Panc1 (cell line): ENCODE measurements around the gene SLC10A3. TPM values are rescaled to one million over a fixed set of nuclear protein-coding genes. Genes with fewer than 3 reads are reported as not detected.

Experiments used
- ATAC-seq: fragments of 200-7000 bp; cut with Tn5 transposase; 2 replicates; pipeline ENCODE4 v1.9.1; 2020; ENCODE audit warnings: mild to moderate bottlenecking, moderate library complexity
- BruUV-seq: library from RNA; stranded (reverse); fragments of 400-500 nt; replicated peaks from 2 replicates; lab custom pipeline; 2021; lab: Mats Ljungman, UMichigan
- CTCF ChIA-PET: fragments of 300-600 bp; sonication (Branson Sonifier 250); formaldehyde crosslinking; loops from one replicate; lab custom pipeline; 2022; ENCODE audit warnings: antibody characterized with exemption; lab: Charles Lee
- POLR2A ChIA-PET: fragments of 300-600 bp; sonication (Branson Sonifier 250); formaldehyde crosslinking; loops from one replicate; lab custom pipeline; 2022; ENCODE audit warnings: antibody characterized with exemption; lab: Charles Lee
- DNase-seq: peaks from one replicate; pipeline ENCODE4 v3.0.0-alpha.2; 2010; ENCODE audit warnings: low read depth, low spot score
- H3K27ac ChIP-seq: 2 replicates; pipeline ENCODE4 v1.5.1; 2011; ENCODE audit warnings: mild to moderate bottlenecking, low read length, inconsistent platforms
- H3K27me3 ChIP-seq: fragments of 200-500 bp; sonication (Bioruptor generic); 2 replicates; pipeline ENCODE4 v1.6.0; 2014; ENCODE audit warnings: low read length, inconsistent platforms; ENCODE audit not compliant: control insufficient read depth, insufficient read depth
- H3K36me3 ChIP-seq: fragments of 200-500 bp; sonication (Bioruptor generic); 2 replicates; pipeline ENCODE4 v1.5.1; 2014; ENCODE audit warnings: inconsistent platforms, mild to moderate bottlenecking, low read length, moderate library complexity; ENCODE audit not compliant: control insufficient read depth, insufficient read depth
- H3K4me1 ChIP-seq: 2 replicates; pipeline ENCODE4 v1.5.1; 2011; ENCODE audit warnings: inconsistent platforms, mild to moderate bottlenecking, low read length, moderate library complexity; ENCODE audit not compliant: control insufficient read depth, insufficient read depth
- H3K4me3 ChIP-seq, 2 experiments: 2 replicates each; pipeline ENCODE4 v1.5.1; 2011 to 2012; ENCODE audit warnings: low read depth in 2 of 2, low read length in 2 of 2, mild to moderate bottlenecking in 2 of 2, inconsistent platforms in 1 of 2, moderate library complexity in 1 of 2
- H3K9me3 ChIP-seq: fragments of 200-500 bp; sonication (Bioruptor generic); 2 replicates; pipeline ENCODE4 v1.5.1; 2014; ENCODE audit warnings: low read depth, mild to moderate bottlenecking, inconsistent platforms, low read length, moderate library complexity; ENCODE audit not compliant: control insufficient read depth, insufficient read depth
- CTCF ChIP-seq: fragments of 450-650 bp; IDR thresholded peaks from 2 replicates; pipeline ENCODE4 v1.5.1; 2017; ENCODE audit warnings: mild to moderate bottlenecking
- POLR2AphosphoS5 ChIP-seq: IDR thresholded peaks from 2 replicates; pipeline ENCODE4 v1.6.1; 2012; ENCODE audit warnings: mild to moderate bottlenecking, low read depth, low read length, moderate library complexity
- REST ChIP-seq, 2 experiments: IDR thresholded peaks; 2 replicates each; pipeline ENCODE4 v1.6.1; 2011 to 2012; ENCODE audit warnings: low read depth in 2 of 2, control low read depth in 1 of 2, low read length in 1 of 2, mild to moderate bottlenecking in 1 of 2, moderate library complexity in 1 of 2; ENCODE audit not compliant: insufficient read depth in 1 of 2
- SIN3A ChIP-seq: IDR thresholded peaks from 2 replicates; pipeline ENCODE4 v1.6.1; 2012; ENCODE audit warnings: low read depth, mild to moderate bottlenecking, low read length, moderate library complexity, borderline replicate concordance; ENCODE audit not compliant: insufficient read depth
- TCF7L2 ChIP-seq: IDR thresholded peaks from 2 replicates; pipeline ENCODE4 v1.6.1; 2011; ENCODE audit warnings: mild to moderate bottlenecking, low read depth, low read length, inconsistent platforms
- in situ Hi-C: cut with HindIII; loops from 2 replicates; pipeline ENCODE4 v1.10.0; 2016; ENCODE audit warnings: low sequenced_read_pairs, low pct_unique_long_range_greater_than_20kb
- intact Hi-C: fragments of 100-400 bp; cut with micrococcal nuclease; formaldehyde crosslinking; loops from one replicate; pipeline ENCODE4 v1.10.0; 2022; ENCODE audit not compliant: unreplicated experiment
- total RNA-seq: library from RNA; stranded (reverse); gene quantifications from one replicate; pipeline ENCODE4 v1.2.1, GENCODE V29; 2021; ENCODE audit not compliant: unreplicated experiment

The SLC10A3 gene
- total RNA-seq, 1 experiment from 2014 or later, result 64.1 TPM

GRCh38 chrX:154515966-154516655, 25.7 kb upstream of the SLC10A3 start, which contains the start of gene FAM3A:
Gene FAM3A, minus strand, starts transcription at chrX:154516232. Its CDS starts 460 bp downstream, at chrX:154515772.
- H3K36me3 ChIP-seq, result no peaks in the 10 kb centered on the region
- POLR2A ChIA-PET, result interaction anchor here (0.6 kb wide), 2 partner anchors 18 to 260 kb away, joined by 3 read pairs; no protein-coding TSS in a partner anchor

GRCh38 chrX:154515090-154515965, 24.9 kb upstream of the SLC10A3 start:
- POLR2A ChIA-PET, result interaction anchor here (0.7 kb wide), 1 partner anchor 84 kb away, joined by 3 read pairs; no protein-coding TSS in a partner anchor
- Histone ChIP-seq H3K27ac (peak overlapping the region; percentile 89), H3K36me3 (no peaks in the 10 kb centered on the region), H3K9me3 (no peaks in the 10 kb centered on the region), H3K4me3 (peak overlapping the region; percentile 72 to 86), H3K27me3 (no peaks in the 10 kb centered on the region), H3K4me1 (peaks cover 12% of the 10 kb centered on the region)
- intact Hi-C loops (no loop called here), in situ Hi-C loops (no loop called here)
- no TSS peak for BruUV-seq
- CTCF ChIA-PET, result no interaction called here
- ATAC-seq, result peak; percentile 7
- TF ChIP-seq CTCF (no peak), POLR2AphosphoS5 (no peak), TCF7L2 (no peak), SIN3A (no peak), REST (IDR thresholded peaks at IDR 0.05; ENCODE audit: insufficient read depth in 1 of 2, low read depth in 2 of 2, low read length in 1 of 2) (no peak)
- no peak for DNase-seq

More at GRCh38 chrX:154515966-154516655, 25.7 kb upstream of the SLC10A3 start, which contains the start of gene FAM3A:
- H3K4me1 ChIP-seq, result peaks cover 12% of the 10 kb centered on the region
- CTCF ChIA-PET, result interaction anchor here (0.7 kb wide), 1 partner anchor 165 kb away, joined by 5 read pairs; no protein-coding TSS in a partner anchor
- no peaks in the 10 kb centered on the region for H3K9me3 ChIP-seq
- DNase-seq (peak; percentile 54), ATAC-seq (peak; percentile 98)
- H3K27me3 ChIP-seq, result no peaks in the 10 kb centered on the region
- intact Hi-C loops, result no loop called here
- peak within 1 kb of the TSS; percentile 72 to 86 for H3K4me3 ChIP-seq
- in situ Hi-C loops, result no loop called here
- TF ChIP-seq SIN3A (peak; percentile 71; the same call in 1 of the 2 replicates), POLR2AphosphoS5 (peak; percentile 91), REST (IDR thresholded peaks at IDR 0.05; ENCODE audit: insufficient read depth in 1 of 2, low read depth in 2 of 2, low read length in 1 of 2) (no peak)
- no TSS peak for BruUV-seq
- H3K27ac ChIP-seq, result peak within 1 kb of the TSS; percentile 89
